CD4-positive, alpha-beta memory T cell (primary cell): Measurements from ENCODE around the gene MLLT3. TPM values are rescaled to one million over a fixed set of nuclear protein-coding genes. Genes with fewer than 3 reads are reported as not detected.

Experiments
- CTCF ChIA-PET: fragments of 350-600 bp; sonication (Branson Sonifier 250); formaldehyde crosslinking; loops from one replicate; lab custom pipeline; 2021; ENCODE audit warnings: inconsistent platforms; ENCODE audit not compliant: partially characterized antibody; lab: Charles Lee
- POLR2A ChIA-PET: fragments of 350-600 bp; sonication (Branson Sonifier 250); formaldehyde crosslinking; loops from one replicate; lab custom pipeline; 2021; ENCODE audit not compliant: partially characterized antibody; lab: Charles Lee
- DNase-seq, 5 donors: peaks; one replicate each; pipeline versions ENCODE4 v3.0.0 to v3.0.0-alpha.2; 2020 to 2022; ENCODE audit warnings: mixed read lengths in 1 of 5
- H3K27ac ChIP-seq: one replicate; pipeline ENCODE4 v1.7.0; 2013; ENCODE audit warnings: low read depth, low read length
- H3K27me3 ChIP-seq: 2 replicates; pipeline ENCODE4 v1.7.0; 2013; ENCODE audit warnings: mild to moderate bottlenecking, low read length, moderate library complexity; ENCODE audit not compliant: insufficient read depth
- H3K36me3 ChIP-seq: 2 replicates; pipeline ENCODE4 v1.7.0; 2013; ENCODE audit warnings: mild to moderate bottlenecking, low read length, moderate library complexity; ENCODE audit not compliant: insufficient read depth
- H3K4me1 ChIP-seq: 2 replicates; pipeline ENCODE4 v1.7.0; 2013; ENCODE audit warnings: mild to moderate bottlenecking, low read length, moderate library complexity; ENCODE audit not compliant: insufficient read depth
- H3K4me3 ChIP-seq, 2 donors: one replicate each; pipeline ENCODE4 v1.7.0; 2013; ENCODE audit warnings: low read length in 2 of 2, mild to moderate bottlenecking in 1 of 2
- H3K9me3 ChIP-seq, 2 donors: one replicate each; pipeline ENCODE4 v1.7.0; 2013; ENCODE audit warnings: low read length in 2 of 2, control low read depth in 1 of 2; ENCODE audit not compliant: control insufficient read depth in 1 of 2
- H3K27ac Mint-ChIP-seq, 7 donors: one replicate each; pipeline ENCODE4 v1.8.0; 2020 to 2021; ENCODE audit warnings: mixed read lengths in 7 of 7, mild to moderate bottlenecking in 6 of 7, inconsistent platforms in 3 of 7, moderate library complexity in 3 of 7
- H3K27me3 Mint-ChIP-seq, 2 donors: one replicate each; pipeline ENCODE4 v1.8.0; 2020 to 2021; ENCODE audit warnings: mixed read lengths in 2 of 2
- H3K36me3 Mint-ChIP-seq, 2 donors: one replicate each; pipeline ENCODE4 v1.8.0; 2020 to 2021; ENCODE audit warnings: mixed read lengths in 2 of 2, inconsistent platforms in 1 of 2, mild to moderate bottlenecking in 1 of 2
- H3K4me1 Mint-ChIP-seq, 4 donors: one replicate each; pipeline ENCODE4 v1.8.0; 2020 to 2021; ENCODE audit warnings: mixed read lengths in 4 of 4, mild to moderate bottlenecking in 1 of 4
- H3K4me3 Mint-ChIP-seq, 8 donors: one replicate each; pipeline ENCODE4 v1.8.0; 2020 to 2021; ENCODE audit warnings: mixed read lengths in 8 of 8, mild to moderate bottlenecking in 7 of 8, moderate library complexity in 6 of 8, inconsistent platforms in 3 of 8
- H3K9me3 Mint-ChIP-seq, 8 donors: one replicate each; pipeline ENCODE4 v1.8.0; 2020 to 2021; ENCODE audit warnings: mixed read lengths in 8 of 8, mild to moderate bottlenecking in 5 of 8, inconsistent platforms in 3 of 8, moderate library complexity in 1 of 8
- intact Hi-C: fragments of 100-400 bp; cut with micrococcal nuclease; formaldehyde crosslinking; loops from one replicate; pipeline ENCODE4 v1.15.1; 2023
- polyA plus RNA-seq, 2 donors: library from polyadenylated mRNA; unstranded; fragments of 300-500 nt; fragmentation: Illumina TruSeq; gene quantifications; one replicate each; pipeline ENCODE4 v1.2.3, GENCODE V29; 2021
- total RNA-seq, 2 experiments: library from RNA; stranded (reverse); gene quantifications; one replicate each; pipeline ENCODE4 v1.2.3, GENCODE V29; 2021

Gene MLLT3
- total and polyA plus RNA-seq, 4 experiments from 2014 or later: 20.7 to 54.4 (median 42.5) TPM

GRCh38 chr9:20364959-20365358 is 257.3 kb downstream of the MLLT3 start:
- Histone ChIP-seq H3K9me3 (no peaks in the 10 kb centered on the region), H3K27me3 (no peaks in the 10 kb centered on the region), H3K4me1 (peaks cover 26% of the 10 kb centered on the region), H3K36me3 (peaks cover 6% of the 10 kb centered on the region), H3K4me3 (no peak overlapping the region), H3K27ac (no peak overlapping the region)
- H3K36me3 Mint-ChIP-seq: peaks cover 50 to 55% of the 10 kb centered on the region in 2 donors
- peak overlapping the region in 1 of 7 donors; percentile 42 for H3K27ac Mint-ChIP-seq
- DNase-seq: no peak
- peaks cover 0 to 2% (median 0%) of the 10 kb centered on the region in 8 donors for H3K9me3 Mint-ChIP-seq
- intact Hi-C loops: loop anchor here (10.0 kb wide), 1 partner anchor 60 kb away; no protein-coding TSS in a partner anchor
- no peaks in the 10 kb centered on the region for H3K27me3 Mint-ChIP-seq
- ChIA-PET POLR2A (no interaction called here), CTCF (no interaction called here)
- peaks cover 32 to 57% (median 35%) of the 10 kb centered on the region in 4 donors for H3K4me1 Mint-ChIP-seq
- H3K4me3 Mint-ChIP-seq: no peak overlapping the region

- peaks cover 26 to 57% (median 27%) of the 10 kb centered on the region in 4 donors for H3K4me1 Mint-ChIP-seq
- Histone ChIP-seq H3K9me3 (no peaks in the 10 kb centered on the region), H3K36me3 (peaks cover 7% of the 10 kb centered on the region), H3K27me3 (no peaks in the 10 kb centered on the region), H3K27ac (no peak overlapping the region), H3K4me3 (no peak overlapping the region), H3K4me1 (peaks cover 20% of the 10 kb centered on the region)
- POLR2A ChIA-PET: no interaction called here
- peaks cover 0 to 2% (median 0%) of the 10 kb centered on the region in 8 donors for H3K9me3 Mint-ChIP-seq
- CTCF ChIA-PET: no interaction called here
- peak overlapping the region in 1 of 8 donors; percentile 40 for H3K4me3 Mint-ChIP-seq
- peaks cover 53 to 69% of the 10 kb centered on the region in 2 donors for H3K36me3 Mint-ChIP-seq
- H3K27ac Mint-ChIP-seq: peak overlapping the region in 2 of 7 donors; percentile 21 to 79
- no peaks in the 10 kb centered on the region for H3K27me3 Mint-ChIP-seq
- no peak for DNase-seq
- intact Hi-C loops: loop anchor here (10.0 kb wide), 1 partner anchor 62 kb away; no protein-coding TSS in a partner anchor
Measured at GRCh38 chr9:20363233-20363632, 259.1 kb downstream of the MLLT3 start.

GRCh38 chr9:20361656-20362570 is 260.4 kb downstream of the MLLT3 start:
- Mint-ChIP-seq H3K27me3 (no peaks in the 10 kb centered on the region), H3K27ac (peak overlapping the region; percentile 51 to 87 (median 74)), H3K4me3 (peak overlapping the region in 4 of 8 donors; percentile 5 to 80 (median 39)), H3K9me3 (no peaks in the 10 kb centered on the region), H3K4me1 (peaks cover 20 to 62% (median 30%) of the 10 kb centered on the region in 4 donors), H3K36me3 (peaks cover 51 to 66% of the 10 kb centered on the region in 2 donors)
- Histone ChIP-seq H3K4me3 (no peak overlapping the region), H3K27ac (no peak overlapping the region), H3K36me3 (peaks cover 7% of the 10 kb centered on the region), H3K4me1 (peaks cover 20% of the 10 kb centered on the region), H3K27me3 (no peaks in the 10 kb centered on the region), H3K9me3 (no peaks in the 10 kb centered on the region)
- intact Hi-C loops: loop anchor here (10.0 kb wide), 1 partner anchor 63 kb away; no protein-coding TSS in a partner anchor
- CTCF ChIA-PET: no interaction called here
- DNase-seq: no peak
- POLR2A ChIA-PET: no interaction called here

GRCh38 chr9:20361229-20361628 is 261.1 kb downstream of the MLLT3 start:
- H3K27ac Mint-ChIP-seq: peak overlapping the region in 3 of 7 donors; percentile 16 to 74 (median 35)
- peaks cover 7% of the 10 kb centered on the region for H3K36me3 ChIP-seq
- no peaks in the 10 kb centered on the region for H3K27me3 Mint-ChIP-seq
- ChIA-PET POLR2A (no interaction called here), CTCF (no interaction called here)
- intact Hi-C loops: loop anchor here (10.0 kb wide), 1 partner anchor 64 kb away; no protein-coding TSS in a partner anchor
- peaks cover 45 to 64% of the 10 kb centered on the region in 2 donors for H3K36me3 Mint-ChIP-seq
- H3K27ac ChIP-seq: no peak overlapping the region
- no peaks in the 10 kb centered on the region for H3K9me3 ChIP-seq
- no peaks in the 10 kb centered on the region for H3K27me3 ChIP-seq
- H3K4me1 Mint-ChIP-seq: peaks cover 23 to 67% (median 37%) of the 10 kb centered on the region in 4 donors
- no peaks in the 10 kb centered on the region for H3K9me3 Mint-ChIP-seq
- H3K4me1 ChIP-seq: peaks cover 20% of the 10 kb centered on the region
- H3K4me3 ChIP-seq: no peak overlapping the region
- no peak for DNase-seq
- H3K4me3 Mint-ChIP-seq: peak overlapping the region in 2 of 8 donors; percentile 1 to 30

GRCh38 chr9:20358207-20358606 is 264.1 kb downstream of the MLLT3 start:
- peak overlapping the region in 5 of 7 donors; percentile 58 to 72 (median 67) for H3K27ac Mint-ChIP-seq
- no peak for DNase-seq
- Histone ChIP-seq H3K9me3 (no peaks in the 10 kb centered on the region), H3K36me3 (peaks cover 10% of the 10 kb centered on the region), H3K4me3 (no peak overlapping the region), H3K27ac (no peak overlapping the region), H3K4me1 (peaks cover 20% of the 10 kb centered on the region), H3K27me3 (no peaks in the 10 kb centered on the region)
- H3K4me3 Mint-ChIP-seq: no peak overlapping the region
- intact Hi-C loops: loop anchor here (10.0 kb wide), 1 partner anchor 327 kb away; the partner anchor contains the start of gene FOCAD
- H3K36me3 Mint-ChIP-seq: peaks cover 44 to 69% of the 10 kb centered on the region in 2 donors
- CTCF ChIA-PET: interaction anchor here (0.6 to 1.1 kb wide), 3 partner anchors 195 to 583 kb away, joined by 3 read pairs; no protein-coding TSS in a partner anchor
- H3K4me1 Mint-ChIP-seq: peaks cover 22 to 72% (median 33%) of the 10 kb centered on the region in 4 donors
- no peaks in the 10 kb centered on the region for H3K27me3 Mint-ChIP-seq
- POLR2A ChIA-PET: interaction anchor here (0.8 kb wide), 1 partner anchor 326 kb away, joined by 3 read pairs; the partner anchor contains the start of gene FOCAD
- no peaks in the 10 kb centered on the region for H3K9me3 Mint-ChIP-seq

GRCh38 chr9:20357037-20357432 is 265.3 kb downstream of the MLLT3 start:
- H3K27ac Mint-ChIP-seq: peak overlapping the region in 4 of 7 donors; percentile 61 to 82 (median 72)
- POLR2A ChIA-PET: no interaction called here
- CTCF ChIA-PET: interaction anchor here (0.8 to 3.1 kb wide), 4 partner anchors 11 to 754 kb away, joined by 3 to 15 read pairs (median 3); no protein-coding TSS in a partner anchor
- Histone ChIP-seq H3K27ac (no peak overlapping the region), H3K4me1 (peaks cover 14% of the 10 kb centered on the region), H3K4me3 (no peak overlapping the region), H3K36me3 (peaks cover 10% of the 10 kb centered on the region), H3K9me3 (no peaks in the 10 kb centered on the region), H3K27me3 (no peaks in the 10 kb centered on the region)
- H3K36me3 Mint-ChIP-seq: peaks cover 49 to 72% of the 10 kb centered on the region in 2 donors
- intact Hi-C loops: loop anchor here (2.0 to 10.0 kb wide), 3 partner anchors 266 to 754 kb away; partner anchors contain the start of genes FOCAD and MLLT3
- no peaks in the 10 kb centered on the region for H3K27me3 Mint-ChIP-seq
- H3K4me3 Mint-ChIP-seq: no peak overlapping the region
- no peak for DNase-seq
- peaks cover 18 to 60% (median 29%) of the 10 kb centered on the region in 4 donors for H3K4me1 Mint-ChIP-seq
- H3K9me3 Mint-ChIP-seq: no peaks in the 10 kb centered on the region
